ENCODE results near the gene SLC5A2.

The SLC5A2 gene

DNA sequence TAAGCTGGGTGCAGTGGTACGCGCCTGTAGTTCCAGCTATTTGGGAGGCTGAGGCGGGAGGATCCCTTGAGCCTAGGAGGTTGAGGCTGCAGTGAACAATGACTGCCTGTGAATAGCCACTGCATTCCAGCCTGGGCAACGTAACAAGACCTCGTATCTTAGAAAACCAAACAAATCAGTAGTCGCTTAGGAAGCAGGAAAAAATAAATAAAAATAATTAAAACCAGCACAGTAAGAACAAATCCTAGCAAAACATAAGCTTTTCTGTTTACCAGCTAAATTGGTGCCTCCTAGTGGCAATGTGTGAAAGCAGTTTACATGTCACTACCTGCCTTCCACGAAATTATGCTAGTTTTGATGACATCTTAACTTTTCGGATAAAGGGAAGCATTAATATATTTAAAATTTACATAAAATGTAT is 22.3 kb upstream of the SLC5A2 start:
- DNase-seq = no peak

DNA sequence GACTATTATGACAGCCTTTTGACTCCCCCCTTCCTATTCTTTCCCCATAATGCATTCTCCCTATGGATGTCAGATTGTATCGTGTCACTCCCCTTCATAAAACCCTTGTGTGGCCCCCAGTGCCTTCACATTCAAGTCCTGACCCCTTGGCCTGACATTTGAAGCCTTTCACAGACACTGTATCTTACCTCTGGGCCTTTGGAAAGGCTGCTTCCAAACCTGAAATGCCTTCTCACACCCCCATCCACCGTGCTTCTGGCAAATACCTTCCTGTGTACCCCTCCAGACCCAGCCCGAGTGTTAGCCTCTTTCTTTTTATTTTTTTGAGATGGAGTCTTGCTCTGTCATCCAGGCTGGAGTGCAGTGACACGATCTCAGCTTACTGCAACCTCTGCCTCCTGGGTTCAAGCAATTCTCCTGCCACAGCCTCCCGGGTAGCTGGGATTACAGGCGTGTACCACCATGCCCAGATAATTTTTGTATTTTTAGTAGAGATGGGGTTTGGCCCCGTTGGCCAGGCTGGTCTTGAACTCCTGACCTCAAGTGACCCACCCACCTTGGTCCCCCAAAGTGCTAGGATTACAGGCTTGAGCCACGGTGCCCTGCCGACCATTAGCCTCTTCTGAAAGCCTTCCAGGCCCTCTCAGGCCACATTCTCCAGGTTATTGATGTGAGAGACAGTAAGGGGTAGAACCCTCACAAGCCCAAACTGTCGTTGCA is 21.6 kb upstream of the SLC5A2 start:
- no peak for DNase-seq

DNA sequence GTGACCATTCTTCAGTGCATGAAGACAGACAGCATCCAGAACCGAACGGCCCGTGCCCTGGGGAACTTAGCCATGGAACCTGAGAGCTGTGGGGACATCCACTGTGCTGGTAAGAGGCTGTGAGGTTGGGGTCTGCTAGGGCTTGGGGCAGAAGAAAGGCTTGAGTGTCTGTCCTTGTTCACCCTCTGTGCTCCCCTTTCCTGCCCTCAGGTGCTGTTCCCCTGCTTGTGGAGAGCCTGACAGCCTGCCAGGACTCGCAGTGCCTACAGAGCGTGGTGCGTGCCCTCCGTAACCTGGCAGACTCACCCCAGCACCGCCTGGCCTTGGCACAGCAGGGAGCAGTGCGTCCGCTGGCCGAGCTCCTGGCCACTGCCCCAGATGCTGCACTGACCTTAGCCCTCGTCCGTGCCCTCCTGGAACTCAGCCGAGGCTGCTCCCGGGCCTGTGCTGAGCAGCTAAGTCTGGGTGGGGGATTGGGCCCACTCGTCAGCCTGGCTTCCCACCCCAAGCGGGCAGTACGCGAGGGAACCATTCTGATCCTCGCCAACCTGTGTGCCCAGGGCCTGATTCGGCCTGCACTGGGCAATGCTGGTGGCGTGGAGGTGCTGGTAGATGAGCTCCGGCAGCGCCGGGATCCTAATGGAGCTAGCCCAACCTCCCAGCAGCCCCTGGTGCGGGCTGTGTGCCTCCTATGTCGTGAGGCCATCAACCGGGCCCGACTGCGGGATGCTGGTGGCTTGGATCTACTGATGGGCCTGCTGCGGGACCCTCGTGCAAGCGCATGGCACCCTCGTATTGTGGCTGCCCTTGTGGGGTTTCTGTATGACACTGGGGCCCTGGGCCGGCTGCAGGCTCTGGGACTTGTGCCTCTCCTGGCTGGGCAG is 20.8 kb upstream of the SLC5A2 start:
- DNase-seq = no peak

DNA sequence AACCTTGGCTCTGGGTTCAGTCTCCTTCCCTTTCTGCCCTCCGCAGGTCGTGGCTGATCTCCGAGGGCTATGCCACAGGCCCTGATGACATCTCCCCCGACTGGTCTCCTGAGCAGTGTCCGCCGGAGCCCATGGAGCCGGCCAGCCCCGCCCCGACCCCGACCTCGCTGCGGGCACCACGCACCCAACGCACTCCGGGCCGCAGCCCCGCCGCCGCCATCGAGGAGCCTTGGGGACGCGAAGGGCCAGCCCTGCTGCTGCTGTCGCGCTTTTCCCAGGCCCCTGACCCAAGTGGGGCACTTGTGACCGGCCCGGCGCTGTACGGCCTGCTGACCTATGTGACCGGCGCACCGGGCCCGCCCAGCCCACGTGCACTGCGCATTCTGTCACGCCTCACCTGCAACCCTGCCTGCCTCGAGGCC is 18.6 kb upstream of the SLC5A2 start:
- no peak for DNase-seq

DNA sequence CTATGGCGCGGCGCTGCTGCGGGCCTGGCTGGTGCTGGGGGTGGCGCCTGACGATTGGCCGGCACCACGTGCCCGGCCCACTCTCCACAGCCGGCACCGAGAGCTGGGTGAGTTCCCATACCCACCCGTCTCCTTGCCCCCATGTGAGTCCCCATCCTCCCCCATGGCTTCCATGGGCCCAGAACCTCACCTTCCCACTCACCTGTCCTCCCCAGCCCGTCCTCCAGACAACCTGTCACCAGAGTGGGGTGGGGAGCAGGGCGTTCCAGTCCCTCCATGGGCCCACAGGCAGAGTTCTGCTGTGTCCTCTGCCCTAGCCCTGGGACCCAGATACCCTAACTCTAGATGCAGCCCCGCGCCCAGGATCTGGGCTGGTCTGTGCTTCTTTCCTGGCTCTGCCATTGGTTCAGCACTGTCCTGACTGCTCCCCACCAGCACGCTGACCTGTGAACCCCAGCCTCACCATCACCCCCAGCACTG is 18.1 kb upstream of the SLC5A2 start:
- no peak for DNase-seq

DNA sequence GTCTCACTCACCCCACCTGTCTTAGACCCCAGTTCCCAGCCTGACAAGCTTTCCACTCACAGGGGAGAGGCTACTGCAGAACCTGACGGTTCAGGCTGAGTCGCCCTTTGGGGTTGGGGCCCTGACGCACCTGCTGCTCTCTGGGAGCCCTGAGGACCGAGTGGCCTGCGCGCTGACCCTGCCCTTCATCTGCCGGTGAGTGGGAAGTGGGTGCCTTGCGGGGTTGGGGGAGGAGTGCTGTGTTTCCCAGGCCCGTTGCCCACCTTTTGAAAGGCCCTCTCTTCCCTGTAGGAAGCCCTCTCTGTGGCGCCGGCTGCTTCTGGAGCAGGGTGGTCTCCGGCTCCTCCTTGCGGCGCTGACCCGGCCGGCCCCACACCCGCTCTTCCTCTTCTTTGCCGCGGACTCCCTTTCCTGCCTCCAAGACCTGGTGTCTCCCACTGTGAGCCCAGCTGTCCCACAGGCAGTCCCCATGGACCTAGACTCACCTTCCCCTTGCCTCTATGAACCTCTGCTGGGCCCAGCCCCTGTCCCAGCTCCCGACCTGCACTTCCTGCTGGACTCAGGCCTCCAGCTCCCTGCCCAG is 17.0 kb upstream of the SLC5A2 start:
- no peak for DNase-seq

DNA sequence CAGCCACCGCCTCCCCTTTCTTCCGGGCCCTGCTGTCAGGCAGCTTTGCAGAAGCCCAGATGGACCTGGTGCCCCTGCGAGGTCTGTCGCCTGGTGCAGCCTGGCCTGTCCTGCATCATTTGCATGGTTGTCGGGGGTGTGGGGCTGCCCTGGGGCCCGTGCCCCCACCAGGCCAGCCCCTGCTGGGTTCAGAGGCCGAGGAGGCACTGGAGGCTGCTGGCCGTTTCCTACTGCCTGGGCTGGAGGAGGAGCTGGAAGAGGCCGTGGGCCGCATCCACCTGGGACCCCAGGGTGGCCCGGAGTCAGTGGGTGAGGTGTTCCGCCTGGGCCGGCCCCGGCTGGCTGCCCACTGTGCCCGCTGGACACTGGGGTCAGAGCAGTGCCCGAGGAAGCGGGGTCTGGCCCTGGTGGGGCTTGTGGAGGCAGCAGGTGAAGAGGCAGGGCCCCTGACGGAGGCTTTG is 16.5 kb upstream of the SLC5A2 start:
- no peak for DNase-seq

DNA sequence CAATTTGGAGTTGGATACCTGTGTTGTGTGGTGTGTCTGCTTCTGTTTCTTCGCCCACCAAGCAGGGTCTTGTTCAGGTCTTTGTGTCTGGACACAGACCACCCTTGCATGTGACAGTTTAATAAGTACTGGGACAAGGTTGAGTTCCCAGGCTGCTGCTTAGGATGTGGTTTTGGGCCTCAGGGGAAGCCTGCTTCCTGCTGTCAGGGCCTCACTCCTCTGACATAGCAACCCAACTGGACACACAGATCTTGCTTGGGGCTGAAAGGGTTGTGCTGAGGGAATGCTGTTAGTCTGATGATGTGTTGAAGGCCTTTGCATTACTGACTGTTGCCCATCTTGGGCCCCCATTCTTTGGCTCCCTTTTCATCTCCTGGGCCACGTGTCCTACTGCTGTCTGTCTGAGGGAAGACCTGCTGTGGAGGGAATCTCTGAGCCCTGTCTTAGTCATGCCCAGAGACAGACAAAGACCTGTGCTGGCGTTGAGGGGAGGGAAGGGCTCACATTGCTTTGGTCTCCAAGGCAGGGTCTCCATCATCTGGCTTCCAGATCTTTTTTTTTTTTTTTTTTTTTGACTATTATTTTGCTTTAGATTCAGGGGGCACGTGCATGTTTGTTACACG is 15.7 kb upstream of the SLC5A2 start:
- DNase-seq = no peak

DNA sequence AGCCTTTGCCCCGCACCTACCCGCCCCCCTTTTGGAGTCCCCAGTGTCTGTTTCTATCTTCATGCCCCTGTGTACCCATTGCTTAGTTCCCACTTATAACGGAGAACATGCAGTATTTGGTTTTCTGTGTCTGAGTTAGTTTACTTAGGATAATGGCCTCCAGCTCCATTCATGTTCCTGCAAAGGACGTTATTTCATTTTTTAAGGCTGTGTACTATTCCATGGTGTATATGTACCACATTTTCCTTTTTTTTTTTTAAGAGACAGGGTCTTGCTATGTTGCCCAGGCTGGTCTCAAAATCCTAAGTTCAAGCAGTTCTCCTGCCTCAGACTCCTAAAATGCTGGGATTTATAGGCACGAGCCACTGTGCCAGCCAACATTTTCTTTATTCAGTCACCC is 15.1 kb upstream of the SLC5A2 start:
- DNase-seq = no peak

DNA sequence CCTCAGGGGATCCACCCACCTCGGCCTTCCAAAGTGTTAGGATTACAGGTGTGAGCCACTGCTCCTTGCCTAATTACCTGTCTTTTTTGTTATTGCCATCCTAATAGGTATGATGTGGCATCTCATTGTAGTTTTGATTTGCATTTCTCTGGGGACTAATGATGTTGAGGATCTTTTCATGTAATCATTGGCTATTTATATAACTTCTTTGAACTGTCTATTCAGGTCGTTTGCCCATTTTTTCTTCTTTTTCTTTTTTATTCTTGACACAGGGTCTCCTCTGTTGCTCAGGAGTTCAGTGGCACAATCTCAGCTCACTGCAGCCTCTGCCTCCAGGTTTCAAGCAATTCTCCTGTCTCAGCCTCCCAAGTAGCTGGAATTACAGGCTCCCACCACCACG is 12.3 kb upstream of the SLC5A2 start:
- no peak for DNase-seq

DNA sequence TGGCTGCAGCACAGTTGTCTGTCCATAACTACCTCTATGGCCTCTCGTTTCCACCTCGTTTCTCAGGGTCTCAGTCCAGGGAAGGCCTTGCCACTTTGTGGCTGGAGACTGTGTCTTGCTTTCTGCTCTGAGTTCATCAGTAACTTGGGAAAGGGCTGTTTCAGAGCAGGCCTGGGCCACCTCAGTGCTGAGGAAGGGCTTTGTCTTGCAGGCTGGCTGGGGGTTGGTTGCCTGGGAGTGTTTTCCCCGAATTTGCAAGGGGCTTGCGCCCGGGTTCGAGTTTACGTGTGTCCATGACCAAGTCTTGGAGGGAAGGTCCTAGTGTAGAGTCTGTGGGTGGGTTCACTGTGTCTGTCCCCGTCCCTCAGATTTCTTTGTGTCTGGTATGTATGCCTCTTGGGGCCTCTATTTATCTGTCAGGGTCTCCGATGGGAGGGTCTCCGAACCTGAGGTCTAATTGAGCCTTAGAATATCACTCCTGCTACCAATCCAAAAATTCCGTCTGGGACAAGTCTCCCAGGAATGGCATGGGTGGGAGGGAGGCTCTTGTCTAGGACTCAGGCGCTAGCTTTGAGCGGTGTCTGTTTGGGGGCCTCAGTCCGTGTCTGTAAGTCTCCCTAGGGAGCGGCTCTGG is 11.6 kb upstream of the SLC5A2 start:
- no peak for DNase-seq

DNA sequence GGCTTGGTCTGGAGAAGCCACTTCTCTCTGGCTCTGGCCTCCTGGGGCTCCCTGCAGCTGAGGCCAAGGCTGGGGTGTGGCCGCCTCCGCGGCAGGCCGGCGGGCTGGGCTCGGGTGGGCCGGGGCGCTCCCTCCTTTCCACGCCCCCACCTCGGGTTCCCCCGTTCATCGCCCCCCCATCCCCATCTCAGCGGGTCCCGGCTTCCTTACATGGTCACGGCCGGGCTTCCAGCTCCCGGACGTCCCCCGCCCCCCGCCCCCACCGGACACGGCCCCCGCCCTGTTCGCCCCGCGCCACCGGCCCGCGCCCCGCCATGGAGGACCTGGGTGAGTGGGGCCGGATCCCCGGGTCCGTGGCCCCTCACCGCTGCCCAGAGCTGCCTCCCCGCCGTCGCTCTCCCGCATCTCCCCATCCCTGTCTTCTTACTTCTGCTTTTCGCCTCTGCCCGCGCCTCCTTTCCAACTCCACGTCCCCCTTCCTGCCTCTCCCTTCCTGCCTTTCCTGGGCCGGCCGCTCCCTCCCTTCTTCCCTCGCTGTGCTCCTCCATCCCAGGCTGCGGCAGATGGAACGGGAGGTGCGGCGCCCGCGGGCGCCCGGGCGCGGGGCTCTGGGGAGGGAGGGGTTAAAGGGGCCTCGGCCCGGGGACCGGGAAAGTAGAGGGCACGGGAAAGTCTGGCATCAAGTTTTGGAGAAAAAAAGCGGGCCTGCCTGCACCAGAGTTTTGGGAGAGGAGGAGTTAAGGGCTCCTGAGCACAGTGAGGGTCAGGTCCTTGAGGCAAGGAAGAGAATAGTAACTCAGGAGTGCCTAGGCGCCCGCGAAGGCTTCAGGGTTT is 10.8 kb upstream of the SLC5A2 start, which contains the start of gene TGFB1I1:
Gene TGFB1I1, plus strand, starts transcription at position 278 of the 834 bp plus-strand sequence. Its CDS starts 37 bp downstream, at position 315.
- DNase-seq = no peak

DNA sequence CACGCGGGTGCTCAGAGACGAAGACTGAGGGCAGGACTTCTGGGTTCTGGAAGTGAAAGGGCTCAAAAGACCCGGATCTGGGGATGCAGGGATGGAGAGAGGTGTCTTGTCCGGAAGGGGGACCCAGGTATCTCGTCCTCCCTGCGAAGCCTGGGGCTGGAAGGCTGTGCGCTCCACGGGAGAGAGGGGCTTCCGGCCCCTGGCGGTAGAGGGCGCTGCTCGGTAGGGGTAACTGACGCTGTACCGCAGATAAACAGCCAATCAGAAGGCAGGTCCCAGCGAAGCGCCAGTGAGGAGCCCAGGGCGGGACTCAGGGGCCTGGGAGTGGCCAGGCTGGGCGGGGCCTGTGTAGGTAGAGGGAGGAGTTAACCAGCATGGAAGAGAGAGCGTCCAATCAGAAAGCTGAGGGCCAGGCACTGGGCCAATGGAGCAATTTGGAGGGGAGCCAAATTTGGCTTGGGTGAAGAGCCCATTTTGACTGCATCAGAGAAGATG is 10.2 kb upstream of the SLC5A2 start:
- no peak for DNase-seq

DNA sequence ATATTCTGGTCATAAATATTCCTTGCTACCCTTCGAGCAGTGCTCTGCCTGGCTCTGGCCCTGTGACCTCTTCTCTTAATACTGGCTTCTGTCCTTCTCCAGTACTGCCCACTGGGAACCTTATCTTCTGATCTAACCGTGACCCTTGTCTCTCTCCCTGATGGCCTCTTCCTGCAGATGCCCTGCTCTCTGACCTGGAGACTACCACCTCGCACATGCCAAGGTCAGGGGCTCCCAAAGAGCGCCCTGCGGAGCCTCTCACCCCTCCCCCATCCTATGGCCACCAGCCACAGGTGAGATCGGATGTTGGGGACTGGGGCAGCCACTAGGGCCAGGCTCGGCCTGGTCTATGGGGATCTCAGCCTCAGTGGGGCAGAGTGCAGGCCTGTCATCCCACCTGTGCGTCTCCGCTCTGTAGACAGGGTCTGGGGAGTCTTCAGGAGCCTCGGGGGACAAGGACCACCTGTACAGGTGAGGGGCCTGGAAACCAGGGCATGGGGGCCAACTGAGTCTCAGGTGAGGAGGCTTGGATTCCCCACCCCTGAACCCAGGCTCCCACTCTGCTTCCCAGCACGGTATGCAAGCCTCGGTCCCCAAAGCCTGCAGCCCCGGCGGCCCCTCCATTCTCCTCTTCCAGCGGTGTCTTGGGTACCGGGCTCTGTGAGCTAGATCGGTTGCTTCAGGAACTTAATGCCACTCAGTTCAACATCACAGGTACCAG is 9.5 kb upstream of the SLC5A2 start:
- no peak for DNase-seq

DNA sequence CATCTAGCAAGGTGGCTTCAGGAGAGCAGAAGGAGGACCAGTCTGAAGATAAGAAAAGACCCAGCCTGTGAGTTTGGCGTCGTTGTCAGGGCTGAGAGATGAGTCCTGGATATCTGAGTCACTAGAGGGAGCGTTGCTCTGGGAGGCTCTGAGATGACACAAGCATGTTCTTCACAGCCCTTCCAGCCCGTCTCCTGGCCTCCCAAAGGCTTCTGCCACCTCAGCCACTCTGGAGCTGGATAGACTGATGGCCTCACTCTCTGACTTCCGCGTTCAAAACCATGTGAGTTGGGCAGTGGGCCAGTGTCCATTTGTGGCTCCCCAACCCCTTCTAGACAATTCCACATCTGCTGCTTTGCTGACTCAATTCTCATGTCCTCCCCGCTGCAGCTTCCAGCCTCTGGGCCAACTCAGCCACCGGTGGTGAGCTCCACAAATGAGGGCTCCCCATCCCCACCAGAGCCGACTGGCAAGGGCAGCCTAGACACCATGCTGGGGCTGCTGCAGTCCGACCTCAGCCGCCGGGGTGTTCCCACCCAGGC is 8.7 kb upstream of the SLC5A2 start:
- DNase-seq = no peak

DNA sequence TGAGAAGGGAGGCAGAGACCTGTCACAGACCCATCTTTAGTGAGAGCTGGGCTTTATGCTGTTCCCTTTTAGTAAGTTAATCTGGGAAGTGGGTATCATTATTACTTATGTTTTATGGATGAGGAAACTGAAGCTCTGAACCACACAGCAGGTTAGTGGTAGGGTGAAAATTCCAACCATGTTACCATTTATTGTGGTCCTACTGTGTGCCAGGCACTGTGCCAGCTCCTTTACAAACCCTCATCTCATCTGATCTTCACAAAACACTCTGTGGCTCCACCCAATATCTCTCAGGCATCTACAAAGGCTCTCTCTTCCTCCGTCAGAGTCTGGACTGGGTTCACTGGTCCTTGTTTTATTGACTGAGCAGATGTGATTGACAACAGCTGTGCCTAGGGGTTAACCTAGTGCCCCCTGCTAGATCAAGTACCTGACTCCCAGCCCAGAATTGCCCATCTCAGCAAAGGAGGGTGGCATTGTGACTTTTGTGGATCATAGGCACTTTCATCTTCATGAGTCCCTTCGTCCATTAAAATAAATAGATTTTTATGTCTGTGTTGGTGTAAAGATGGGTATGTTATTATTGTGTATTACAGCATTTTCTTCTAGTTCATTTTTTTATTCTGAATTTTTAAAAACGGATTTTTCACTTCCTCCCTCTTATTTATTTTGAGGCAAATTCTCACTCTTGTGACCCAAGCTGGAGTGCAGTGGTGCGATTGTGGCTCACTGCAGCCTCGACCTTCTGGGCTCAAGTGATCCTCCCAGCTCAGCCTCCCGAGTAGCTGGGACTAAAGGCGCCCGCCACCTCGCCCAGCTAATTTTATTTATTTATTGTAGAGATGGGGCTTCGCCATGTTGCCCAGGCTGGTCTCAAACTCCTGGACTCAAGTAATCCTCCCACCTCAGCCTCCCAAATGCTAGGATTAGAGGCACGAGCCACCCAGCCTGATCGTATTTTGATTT is 7.9 kb upstream of the SLC5A2 start:
- DNase-seq = no peak

DNA sequence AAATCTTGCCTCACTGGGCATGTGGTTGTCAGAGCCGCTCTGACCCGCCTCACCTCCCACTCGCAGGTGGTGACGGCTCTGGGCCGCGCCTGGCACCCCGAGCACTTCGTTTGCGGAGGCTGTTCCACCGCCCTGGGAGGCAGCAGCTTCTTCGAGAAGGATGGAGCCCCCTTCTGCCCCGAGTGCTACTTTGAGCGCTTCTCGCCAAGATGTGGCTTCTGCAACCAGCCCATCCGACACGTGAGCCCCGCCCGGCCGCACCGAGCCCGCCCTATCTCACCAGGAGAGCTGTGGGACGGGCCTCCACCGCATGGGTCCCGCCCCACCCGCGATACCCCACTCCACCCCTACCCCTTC is 7.0 kb upstream of the SLC5A2 start:
- DNase-seq = no peak

DNA sequence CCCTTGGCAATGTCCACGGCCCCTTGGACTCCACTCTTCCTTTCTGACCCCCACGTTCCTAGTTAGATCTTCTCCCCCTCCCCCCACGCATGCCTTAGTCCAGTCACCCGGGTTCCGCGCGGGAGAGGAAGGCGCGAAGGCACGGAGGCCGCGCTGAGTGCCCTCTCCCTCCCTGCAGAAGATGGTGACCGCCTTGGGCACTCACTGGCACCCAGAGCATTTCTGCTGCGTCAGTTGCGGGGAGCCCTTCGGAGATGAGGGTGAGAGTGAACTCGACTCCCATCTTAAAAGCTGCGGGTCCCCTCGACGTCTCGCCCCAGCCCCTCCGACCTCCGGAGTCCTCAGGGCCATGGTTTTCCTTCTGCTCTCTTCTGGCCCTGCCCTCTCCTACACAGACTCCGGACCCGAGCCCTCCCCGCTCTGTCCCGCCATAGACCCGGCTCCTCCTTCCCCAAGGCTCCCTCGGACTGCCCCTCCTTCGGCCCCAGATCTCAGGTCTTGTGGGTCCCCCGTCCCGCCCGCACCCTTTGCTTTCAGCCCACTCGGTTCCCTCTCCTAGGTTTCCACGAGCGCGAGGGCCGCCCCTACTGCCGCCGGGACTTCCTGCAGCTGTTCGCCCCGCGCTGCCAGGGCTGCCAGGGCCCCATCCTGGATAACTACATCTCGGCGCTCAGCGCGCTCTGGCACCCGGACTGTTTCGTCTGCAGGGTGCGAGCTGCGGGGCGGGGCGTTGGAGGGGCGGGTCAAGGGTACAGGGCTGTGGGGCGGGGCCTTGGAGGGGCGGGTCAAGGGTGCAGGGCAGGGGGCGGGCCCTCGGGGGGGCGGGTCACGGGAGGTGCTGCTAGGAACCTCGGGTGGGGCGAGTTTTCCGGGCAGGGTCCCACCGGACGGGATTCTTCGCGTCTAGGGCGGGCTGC is 6.4 kb upstream of the SLC5A2 start:
- DNase-seq = peak; percentile 88

All from activated gamma-delta T cell treated with Interleukin-2 at 50 U/mL for 16 hours (primary cell).